Measurements from ENCODE around the gene C16orf82.

The C16orf82 gene

DNA sequence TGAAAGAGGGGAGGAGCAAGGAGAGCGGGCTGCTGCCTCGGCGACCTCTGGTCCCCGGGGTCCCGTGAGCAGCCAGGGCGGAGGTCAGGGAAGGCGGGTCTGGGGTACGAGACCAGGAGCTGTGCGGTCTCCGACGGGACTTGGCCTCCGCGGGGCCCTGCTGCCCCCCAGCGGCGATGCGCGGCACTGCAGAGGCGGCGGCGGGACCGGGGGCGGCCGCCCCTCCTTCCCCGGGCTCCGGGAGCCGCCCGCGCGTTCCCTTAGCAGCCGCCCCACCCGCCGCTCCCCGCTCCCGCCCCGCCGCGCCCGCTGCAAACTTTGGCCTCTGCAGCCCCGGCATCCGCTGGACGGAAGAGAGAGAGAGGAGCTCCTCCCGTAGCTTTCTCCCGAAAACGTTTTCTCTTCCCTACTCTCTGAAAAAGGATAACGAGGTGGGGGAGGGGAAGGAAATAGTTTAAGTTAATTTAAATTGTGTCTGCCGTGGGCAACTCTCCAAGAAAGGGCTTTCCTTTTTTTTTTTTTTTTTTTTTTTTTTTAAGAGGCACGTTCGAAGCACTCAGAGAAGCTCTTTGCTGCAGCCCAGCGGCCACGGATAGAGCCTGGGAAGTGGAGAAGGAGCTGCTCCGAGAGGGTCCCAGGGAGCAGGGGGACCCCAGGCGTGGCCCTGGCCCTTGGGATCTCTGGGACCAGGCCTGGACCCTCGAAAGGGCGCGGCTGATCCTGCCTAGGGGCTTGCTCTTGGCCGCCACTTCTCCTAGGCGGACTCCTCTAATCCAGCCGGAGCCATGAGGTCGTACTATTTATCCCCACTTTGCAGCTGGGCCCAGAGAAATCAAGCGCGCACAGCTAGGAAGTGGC lies 43.2 kb downstream of the C16orf82 start:
- H3K9me3 ChIP-seq (ENCODE audit: low read depth, low read length) = no peaks in the 10 kb centered on the region
- TF ChIP-seq POLR2AphosphoS5 (IDR thresholded peaks at IDR 0.05; ENCODE audit: borderline replicate concordance, low read depth, low read length) (no peak; the same call in 1 of the 2 replicates), FOXP2 (optimal IDR thresholded peaks at IDR 0.05; ENCODE audit: control extremely low read depth, extremely low read length, insufficient read depth) (no peak), EZH2 (IDR thresholded peaks at IDR 0.05) (no peak)
- peak overlapping the region; percentile 78 for H3K4me3 ChIP-seq
- peak; percentile 65 for DNase-seq (ENCODE audit: low read depth, low spot score)
- peak overlapping the region; percentile 75 for H3K9ac ChIP-seq (ENCODE audit: insufficient read length)
- peak overlapping the region; percentile 97 for H3K27ac ChIP-seq
- no peaks in the 10 kb centered on the region for H3K36me3 ChIP-seq (ENCODE audit: insufficient read depth, low read length)

DNA sequence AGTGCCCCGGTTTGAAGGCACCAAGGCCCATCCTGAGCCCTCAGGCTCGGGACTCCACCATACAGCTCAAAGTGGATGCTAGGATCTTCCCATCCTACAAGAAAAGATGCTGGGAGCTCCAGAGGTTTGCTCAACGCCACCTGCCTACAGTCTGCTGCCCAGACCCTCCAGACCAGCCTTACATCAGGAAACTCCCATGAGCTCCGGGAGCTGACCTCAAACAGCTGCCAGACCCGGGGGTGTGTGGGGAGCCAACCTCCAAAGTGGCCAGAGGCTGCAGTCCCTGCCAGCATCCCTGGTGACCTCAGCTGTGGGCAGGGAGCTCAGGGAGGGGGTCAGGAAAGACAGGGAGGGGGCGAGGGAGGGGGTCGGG lies 43.8 kb downstream of the C16orf82 start:
- Histone ChIP-seq H3K27ac (peak overlapping the region; percentile 97), H3K36me3 (ENCODE audit: insufficient read depth, low read length) (no peaks in the 10 kb centered on the region), H3K4me3 (peak overlapping the region; percentile 78), H3K9me3 (ENCODE audit: low read depth, low read length) (no peaks in the 10 kb centered on the region), H3K9ac (ENCODE audit: insufficient read length) (peak overlapping the region; percentile 75)
- TF ChIP-seq EZH2 (IDR thresholded peaks at IDR 0.05) = no peak
- TF ChIP-seq FOXP2 (optimal IDR thresholded peaks at IDR 0.05; ENCODE audit: control extremely low read depth, extremely low read length, insufficient read depth) = no peak
- no peak for TF ChIP-seq POLR2AphosphoS5 (IDR thresholded peaks at IDR 0.05; ENCODE audit: borderline replicate concordance, low read depth, low read length)
- no peak for DNase-seq (ENCODE audit: low read depth, low spot score)

DNA sequence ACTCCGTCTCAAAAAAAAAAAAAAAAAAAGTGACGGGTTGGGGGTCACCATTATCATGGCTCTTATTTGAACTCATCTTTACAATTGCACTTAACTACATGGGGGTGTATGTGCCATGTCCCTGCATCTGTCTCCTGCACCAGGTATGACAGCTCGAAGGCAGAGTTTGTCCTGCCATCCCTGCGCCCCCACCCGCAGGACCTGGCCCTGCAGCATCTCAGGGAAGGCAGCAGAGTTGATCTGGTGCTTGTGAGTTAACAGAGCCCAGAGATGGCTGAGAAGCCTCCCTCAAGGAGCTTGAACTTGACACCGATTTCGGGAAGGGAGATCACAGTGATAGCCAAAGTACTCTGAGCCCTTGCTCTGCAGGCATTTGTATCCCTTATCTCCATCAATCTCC lies 44.8 kb downstream of the C16orf82 start:
- H3K9ac ChIP-seq (ENCODE audit: insufficient read length) = no peak overlapping the region

DNA sequence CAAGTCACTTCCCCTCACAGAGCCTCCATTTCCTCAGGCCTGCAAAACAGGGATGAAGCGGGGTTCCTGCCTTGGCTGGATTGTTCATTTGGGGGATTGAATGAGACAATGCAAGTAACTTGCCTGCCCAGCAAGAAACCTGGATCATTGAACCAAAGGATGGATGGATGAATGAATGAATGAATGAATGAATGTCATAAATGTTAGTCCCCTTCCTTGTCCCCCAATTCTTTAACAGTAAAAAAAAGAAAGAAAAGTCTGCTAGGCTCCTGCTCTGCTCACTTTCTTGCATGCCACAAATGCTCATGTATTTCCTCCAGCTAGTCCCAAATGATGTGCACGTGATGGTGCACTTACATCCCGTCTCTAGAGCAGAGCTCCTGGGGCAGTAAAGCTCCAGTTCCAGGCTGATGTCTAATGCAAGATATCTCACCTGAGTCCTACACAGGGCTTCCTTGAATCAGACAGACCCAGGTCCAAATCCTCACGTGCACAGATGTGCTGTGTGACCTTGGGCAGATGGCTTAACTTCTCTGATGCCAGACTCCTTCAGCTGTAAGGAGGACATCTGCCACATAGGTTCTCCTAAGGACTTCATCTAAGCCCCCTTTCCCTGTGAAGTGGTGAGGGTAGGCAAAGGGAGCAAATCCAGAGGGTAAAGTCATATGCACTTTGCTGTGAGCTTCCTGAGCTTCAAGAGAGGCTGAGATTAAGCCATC lies 45.5 kb downstream of the C16orf82 start:
- H3K27ac ChIP-seq = no peak overlapping the region
- H3K36me3 ChIP-seq (ENCODE audit: insufficient read depth, low read length) = no peaks in the 10 kb centered on the region
- no peak overlapping the region for H3K4me3 ChIP-seq
- H3K9me3 ChIP-seq (ENCODE audit: low read depth, low read length) = no peaks in the 10 kb centered on the region
- H3K9ac ChIP-seq (ENCODE audit: insufficient read length) = no peak overlapping the region
- TF ChIP-seq EZH2 (IDR thresholded peaks at IDR 0.05) = no peak
- no peak for TF ChIP-seq POLR2AphosphoS5 (IDR thresholded peaks at IDR 0.05; ENCODE audit: borderline replicate concordance, low read depth, low read length)
- TF ChIP-seq FOXP2 (optimal IDR thresholded peaks at IDR 0.05; ENCODE audit: control extremely low read depth, extremely low read length, insufficient read depth) = no peak
- no peak for DNase-seq (ENCODE audit: low read depth, low spot score)

More for the DNA sequence above, 44.8 kb downstream of the C16orf82 start:
- H3K4me3 ChIP-seq = no peak overlapping the region
- no peak for DNase-seq (ENCODE audit: low read depth, low spot score)
- H3K36me3 ChIP-seq (ENCODE audit: insufficient read depth, low read length) = no peaks in the 10 kb centered on the region
- H3K27ac ChIP-seq = no peak overlapping the region
- no peaks in the 10 kb centered on the region for H3K9me3 ChIP-seq (ENCODE audit: low read depth, low read length)
- TF ChIP-seq EZH2 (IDR thresholded peaks at IDR 0.05) = no peak
- TF ChIP-seq FOXP2 (optimal IDR thresholded peaks at IDR 0.05; ENCODE audit: control extremely low read depth, extremely low read length, insufficient read depth) = no peak
- TF ChIP-seq POLR2AphosphoS5 (IDR thresholded peaks at IDR 0.05; ENCODE audit: borderline replicate concordance, low read depth, low read length) = no peak

DNA sequence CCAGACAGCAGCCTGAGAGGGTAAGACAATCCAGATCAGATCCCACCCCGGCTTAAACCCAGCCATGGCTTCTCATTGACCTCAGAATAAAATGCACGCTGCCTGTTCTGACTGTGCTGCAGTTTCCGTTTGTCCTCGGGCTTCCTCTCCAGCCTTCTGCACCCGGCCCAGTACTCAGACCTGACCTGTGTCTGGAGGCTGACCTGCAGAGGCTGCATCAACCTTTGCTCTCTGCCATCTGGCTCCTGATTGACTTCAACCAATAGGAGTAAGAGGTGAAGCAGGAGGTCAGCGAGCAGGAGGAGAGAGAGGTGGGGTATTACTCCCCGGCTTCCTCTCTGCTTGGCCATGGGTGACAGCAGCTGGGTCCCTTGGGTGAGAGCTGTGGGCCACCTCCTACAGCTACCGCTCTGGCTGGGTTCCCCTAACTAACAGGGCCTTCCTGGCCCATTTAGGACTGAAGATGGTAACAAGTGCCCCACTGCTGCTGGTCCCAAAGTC lies 46.7 kb downstream of the C16orf82 start:
- H3K27ac ChIP-seq = no peak overlapping the region
- H3K9ac ChIP-seq (ENCODE audit: insufficient read length) = no peak overlapping the region
- TF ChIP-seq FOXP2 (optimal IDR thresholded peaks at IDR 0.05; ENCODE audit: control extremely low read depth, extremely low read length, insufficient read depth) (no peak), EZH2 (IDR thresholded peaks at IDR 0.05) (no peak), POLR2AphosphoS5 (IDR thresholded peaks at IDR 0.05; ENCODE audit: borderline replicate concordance, low read depth, low read length) (no peak)
- DNase-seq (ENCODE audit: low read depth, low spot score) = no peak
- H3K36me3 ChIP-seq (ENCODE audit: insufficient read depth, low read length) = no peaks in the 10 kb centered on the region
- H3K4me3 ChIP-seq = no peak overlapping the region
- no peaks in the 10 kb centered on the region for H3K9me3 ChIP-seq (ENCODE audit: low read depth, low read length)

DNA sequence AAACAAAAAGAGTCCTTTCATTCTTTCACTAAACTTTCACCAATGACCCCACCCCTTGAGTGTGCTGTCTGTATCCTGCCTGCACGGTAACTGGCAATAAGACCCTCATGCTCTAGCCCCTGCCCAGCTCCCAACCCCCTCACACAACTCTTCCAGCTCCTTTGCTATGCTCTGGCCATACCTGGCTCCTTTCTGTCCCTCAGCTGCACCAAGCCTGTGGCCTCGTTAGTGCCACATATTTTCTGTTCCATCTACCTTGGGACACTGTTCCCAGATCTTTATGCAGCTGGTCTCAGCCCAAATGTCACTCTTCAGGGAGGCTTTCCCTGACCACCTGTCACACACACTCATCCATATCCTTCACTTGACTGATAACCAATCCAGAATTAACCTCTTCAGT lies 47.3 kb downstream of the C16orf82 start:
- TF ChIP-seq EZH2 (IDR thresholded peaks at IDR 0.05) (no peak), POLR2AphosphoS5 (IDR thresholded peaks at IDR 0.05; ENCODE audit: borderline replicate concordance, low read depth, low read length) (no peak), FOXP2 (optimal IDR thresholded peaks at IDR 0.05; ENCODE audit: control extremely low read depth, extremely low read length, insufficient read depth) (no peak)
- H3K9ac ChIP-seq (ENCODE audit: insufficient read length) = no peak overlapping the region
- H3K36me3 ChIP-seq (ENCODE audit: insufficient read depth, low read length) = no peaks in the 10 kb centered on the region
- no peak for DNase-seq (ENCODE audit: low read depth, low spot score)
- no peak overlapping the region for H3K27ac ChIP-seq
- H3K9me3 ChIP-seq (ENCODE audit: low read depth, low read length) = no peaks in the 10 kb centered on the region
- H3K4me3 ChIP-seq = no peak overlapping the region

DNA sequence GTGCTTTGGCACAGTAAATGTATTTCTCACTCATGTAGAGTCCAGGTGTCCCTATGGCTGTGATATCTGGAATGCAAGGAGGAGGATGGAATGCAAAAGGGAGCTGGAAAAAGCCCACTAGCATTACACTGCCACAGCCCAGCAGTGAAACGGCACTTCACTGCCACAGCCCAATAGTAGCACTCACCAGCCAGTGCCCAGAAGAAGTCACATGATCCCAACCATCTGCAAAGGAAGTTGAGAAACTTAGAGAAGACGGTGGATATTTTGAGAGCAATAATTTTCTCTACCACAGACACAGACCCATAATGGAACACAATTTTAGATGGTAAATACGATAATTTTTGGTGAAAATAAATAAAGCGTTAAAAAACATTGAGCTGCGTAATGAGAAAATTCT lies 51.8 kb downstream of the C16orf82 start:
- no peak for TF ChIP-seq EZH2 (IDR thresholded peaks at IDR 0.05)
- TF ChIP-seq FOXP2 (optimal IDR thresholded peaks at IDR 0.05; ENCODE audit: control extremely low read depth, extremely low read length, insufficient read depth) = no peak
- TF ChIP-seq POLR2AphosphoS5 (IDR thresholded peaks at IDR 0.05; ENCODE audit: borderline replicate concordance, low read depth, low read length) = no peak
- no peak for DNase-seq (ENCODE audit: low read depth, low spot score)
- Histone ChIP-seq H3K9ac (ENCODE audit: insufficient read length) (no peak overlapping the region), H3K4me3 (no peak overlapping the region), H3K27ac (no peak overlapping the region), H3K36me3 (ENCODE audit: insufficient read depth, low read length) (no peaks in the 10 kb centered on the region), H3K9me3 (ENCODE audit: low read depth, low read length) (no peaks in the 10 kb centered on the region)

Data from SK-N-MC (cell line).